ENCODE data around the gene DCBLD2.

Gene DCBLD2

GRCh38 chr3:98768961-98769360 lies 132.5 kb downstream of the DCBLD2 start:
- DNase-seq (ENCODE audit: low spot score), result no peak

DNA sequence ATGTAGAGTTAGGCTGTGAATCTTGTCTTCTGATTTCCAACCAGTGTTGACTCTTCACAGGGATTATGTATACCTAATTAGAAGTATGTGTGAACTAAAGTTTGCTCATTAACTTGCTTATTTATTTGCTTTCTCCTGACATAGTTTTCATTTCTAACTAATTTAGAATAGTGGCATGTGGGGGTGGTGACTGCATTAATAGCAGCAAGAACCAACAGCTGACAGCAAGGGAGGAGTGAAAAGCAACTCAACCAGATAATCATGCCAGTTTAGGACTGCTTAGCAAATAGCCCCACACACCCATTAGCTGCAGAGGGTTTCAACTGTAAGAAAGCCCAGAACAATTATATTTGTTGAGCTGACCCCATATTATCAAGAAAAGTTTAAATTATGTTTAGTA lies 134.6 kb downstream of the DCBLD2 start:
- no peak for DNase-seq (ENCODE audit: low spot score)

GRCh38 chr3:98765721-98766120 lies 135.8 kb downstream of the DCBLD2 start:
- DNase-seq (ENCODE audit: low spot score), result no peak

DNA sequence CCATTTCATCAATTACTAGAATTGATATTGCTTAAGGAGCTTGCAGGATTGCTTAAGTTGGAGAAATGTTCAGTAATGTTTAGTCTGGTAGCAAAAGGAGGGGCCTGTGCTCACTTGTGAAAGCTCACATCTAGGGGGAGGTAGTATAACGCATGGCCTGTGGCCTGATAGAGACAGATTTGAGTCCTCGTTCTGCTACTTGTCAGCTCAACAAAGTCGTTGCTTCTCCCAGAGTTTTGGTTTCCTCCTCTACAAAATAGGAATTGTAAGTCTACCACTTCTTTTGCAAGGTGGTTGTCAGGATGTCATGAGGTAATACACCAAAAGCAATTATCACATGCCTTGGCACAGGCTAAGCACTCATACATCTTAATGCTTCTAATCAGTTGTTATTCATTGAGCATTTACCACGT lies 137.0 kb downstream of the DCBLD2 start:
- no peak for DNase-seq (ENCODE audit: low spot score)

GRCh38 chr3:98763819-98764418 lies 137.6 kb downstream of the DCBLD2 start:
- DNase-seq (ENCODE audit: low spot score), result no peak

DNA sequence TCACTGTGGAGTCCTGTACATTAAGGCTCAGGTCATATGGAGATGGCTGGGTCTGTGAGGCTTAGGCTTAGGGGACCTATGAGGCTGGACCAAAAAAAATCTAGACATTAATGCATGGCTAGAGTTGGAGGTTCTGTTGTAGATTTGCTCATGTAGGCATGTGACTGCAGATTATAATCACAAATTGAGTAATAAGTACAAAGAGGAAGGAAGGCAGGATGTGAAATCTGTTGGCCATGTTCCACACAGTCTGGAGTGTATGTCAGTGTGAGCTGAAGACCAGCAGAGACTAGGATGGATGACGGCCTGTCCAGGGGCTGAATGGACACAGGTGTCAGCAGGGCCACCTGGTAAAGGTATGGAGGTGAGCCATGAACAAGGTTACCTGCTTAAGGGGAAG lies 138.4 kb downstream of the DCBLD2 start, which contains the start of gene ST3GAL6:
ST3GAL6 (plus strand) TSS at position 265 of the 400 bp plus-strand sequence. CDS start 5,101 bp downstream, outside the sequence.
- DNase-seq (ENCODE audit: low spot score), result no peak

DNA sequence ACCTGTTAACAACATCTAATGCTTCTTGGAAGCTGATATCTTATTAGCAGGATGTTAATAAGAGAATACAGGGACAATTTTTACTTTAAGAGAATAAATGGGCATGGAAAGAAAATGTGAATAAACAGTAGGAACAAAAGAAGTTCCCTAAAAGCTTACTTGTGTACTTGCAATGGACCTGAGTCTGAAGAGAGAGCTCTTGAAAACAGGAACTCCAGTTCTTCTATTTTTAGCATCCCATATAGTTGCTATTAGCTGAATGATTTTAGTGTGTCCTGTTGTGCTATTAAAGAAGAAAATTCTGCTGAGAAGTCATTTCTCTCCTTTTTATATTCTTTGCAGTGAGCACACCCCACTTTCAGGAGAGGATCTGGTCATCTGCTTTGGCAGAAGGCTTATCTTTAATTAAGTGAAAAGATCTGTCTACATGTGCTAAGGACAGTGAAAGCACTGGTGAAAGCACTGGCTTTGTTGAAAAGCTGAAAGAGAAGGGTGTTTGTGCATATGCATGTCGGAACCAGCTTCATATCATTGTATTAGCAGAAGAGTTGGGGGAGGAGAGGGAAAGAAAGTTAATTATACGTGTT lies 139.8 kb downstream of the DCBLD2 start:
- no peak for DNase-seq (ENCODE audit: low spot score)

DNA sequence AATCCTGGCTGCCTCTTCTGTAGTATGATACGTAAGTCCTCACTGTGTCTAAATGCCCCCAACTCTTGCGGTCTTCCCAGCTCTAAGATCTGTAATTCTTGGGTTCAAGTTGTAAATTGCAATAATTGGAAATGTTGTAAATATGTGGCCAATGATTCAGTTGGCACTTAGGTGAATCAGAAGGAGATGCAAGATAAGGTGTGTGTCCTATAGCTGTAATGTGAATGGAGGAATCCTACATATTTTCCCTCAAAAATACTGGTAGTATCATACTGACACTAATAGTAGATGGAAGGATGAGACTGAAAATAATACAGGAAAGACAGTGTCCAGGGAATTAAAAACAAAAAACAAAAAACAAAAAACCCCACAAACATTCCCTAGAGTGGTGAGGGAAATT lies 141.9 kb downstream of the DCBLD2 start:
- DNase-seq (ENCODE audit: low spot score), result no peak

DNA sequence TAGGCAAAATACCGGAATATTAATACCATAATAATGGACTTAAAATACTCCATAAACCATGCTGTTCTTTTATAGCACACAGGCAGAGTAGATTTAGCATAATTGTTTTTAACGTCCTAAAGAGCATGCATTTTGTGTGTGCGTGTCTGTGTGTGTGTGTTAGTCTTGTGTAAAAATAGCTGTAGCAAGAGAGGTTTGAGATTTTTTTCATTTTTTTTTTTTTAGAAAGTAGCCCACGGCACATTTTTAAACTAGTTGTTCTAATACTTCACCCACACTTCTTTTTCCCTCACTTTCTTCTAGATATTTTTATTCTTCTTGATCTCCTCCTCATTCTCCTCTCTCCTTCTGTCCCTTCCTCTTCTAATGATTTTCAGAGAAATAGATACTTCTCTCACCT lies 145.9 kb downstream of the DCBLD2 start:
- DNase-seq (ENCODE audit: low spot score), result no peak

DNA sequence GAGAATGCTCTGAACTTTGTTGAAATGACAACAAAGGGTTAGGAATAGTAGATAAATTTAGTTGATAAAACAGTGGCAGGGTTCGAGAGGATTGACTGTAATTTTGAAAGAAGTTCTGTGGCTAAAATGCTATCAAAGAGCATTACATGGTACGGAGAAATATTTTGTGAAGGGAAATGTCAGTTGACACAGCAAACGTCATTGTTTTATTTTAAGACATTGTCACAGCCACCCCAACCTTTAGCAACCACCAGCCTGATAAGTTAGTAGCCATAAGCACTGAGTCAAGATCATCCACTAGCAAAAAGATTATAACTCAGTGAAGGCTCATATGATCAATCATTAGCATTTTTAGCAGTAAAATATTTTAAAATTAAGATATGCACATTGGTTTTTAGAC lies 147.0 kb downstream of the DCBLD2 start:
- DNase-seq (ENCODE audit: low spot score), result no peak

DNA sequence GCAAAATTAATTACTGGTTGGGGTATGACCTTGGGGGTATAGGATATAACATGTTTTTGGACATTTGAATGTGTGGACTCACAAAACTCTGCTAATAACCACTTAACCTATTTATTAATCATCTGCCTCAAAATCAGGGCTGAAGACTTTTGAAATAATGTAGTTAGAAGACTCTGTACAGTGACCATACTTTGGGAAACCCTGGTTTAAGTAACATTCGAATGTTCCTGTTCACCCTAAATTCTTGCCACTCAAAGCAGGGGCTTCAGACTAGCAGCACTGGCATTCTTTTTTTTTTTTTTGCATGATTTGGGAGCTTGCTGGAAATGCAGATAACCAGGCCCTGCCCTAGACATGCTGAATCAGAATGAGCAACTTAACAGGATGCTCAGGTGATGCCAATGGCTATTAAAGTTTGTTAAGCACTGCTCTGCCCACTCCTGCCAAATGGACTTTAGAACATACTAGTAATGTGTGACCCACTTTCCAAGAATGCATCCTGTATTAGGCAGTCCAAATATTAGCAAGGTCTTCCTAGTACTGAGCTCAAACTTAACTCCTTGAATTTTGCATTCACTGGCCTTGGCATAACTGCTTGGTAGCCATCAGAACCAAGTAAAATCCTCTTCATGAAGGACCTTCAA lies 151.1 kb downstream of the DCBLD2 start:
- DNase-seq (ENCODE audit: low spot score), result no peak

DNA sequence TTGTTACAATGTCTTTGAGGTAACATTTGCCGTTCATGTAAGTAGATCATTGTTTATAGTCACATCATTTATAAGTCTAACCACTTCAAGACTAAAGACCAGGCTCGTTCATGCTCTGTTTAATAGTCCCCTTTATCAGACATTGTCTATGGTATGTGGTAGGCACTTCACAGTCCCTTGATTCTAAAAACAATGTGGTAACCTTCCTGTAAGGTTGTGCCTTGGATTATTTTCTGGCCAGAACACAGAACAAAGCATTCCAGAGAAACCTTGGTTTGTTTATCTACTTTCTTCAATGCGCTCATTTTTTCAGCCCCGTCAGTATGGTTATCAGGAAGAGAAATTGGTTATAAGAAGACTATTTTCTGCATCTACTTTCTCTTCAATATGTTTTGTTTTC lies 154.6 kb downstream of the DCBLD2 start:
- DNase-seq (ENCODE audit: low spot score), result no peak

GRCh38 chr3:98746122-98746521 lies 155.4 kb downstream of the DCBLD2 start:
- no peak for DNase-seq (ENCODE audit: low spot score)

Measured in AG08396 (cell line).